Measurements from ENCODE around the gene SKAP2. TPM values are rescaled to one million over a fixed set of nuclear protein-coding genes. Genes with fewer than 3 reads are reported as not detected.

The SKAP2 gene
- total and polyA plus RNA-seq, 10 of the 15 experiments (the other 5 are each of a cell fraction or from before 2014, with no cell fraction given) = 10.9 to 40.6 (median 23.5) TPM

GRCh38 chr7:26627221-26627620 lies 237.2 kb downstream of the SKAP2 start:
- Histone ChIP-seq H3K4me1 (ENCODE audit: control insufficient read depth, insufficient read depth, low read length) (no peaks in the 10 kb centered on the region), H3K79me2 (ENCODE audit: control insufficient read depth, insufficient read depth, low read length) (no peaks in the 10 kb centered on the region), H3K27me3 (replicated peaks in 1 of 2; ENCODE audit: control insufficient read depth in 2 of 2, insufficient read depth in 2 of 2, low read length in 1 of 2) (no peaks in the 10 kb centered on the region), H3K9me3 (replicated peaks; ENCODE audit: control insufficient read depth, insufficient read depth, low read length) (no peaks in the 10 kb centered on the region), H3K4me2 (ENCODE audit: control insufficient read depth, insufficient read depth) (no peak overlapping the region), H2AFZ (ENCODE audit: control insufficient read depth, low read depth, low read length) (no peak overlapping the region), H3K9ac (ENCODE audit: control insufficient read depth, insufficient read depth, low read length) (no peak overlapping the region), H3K4me3 (no peak overlapping the region), H4K20me1 (ENCODE audit: control insufficient read depth, insufficient read depth) (no peaks in the 10 kb centered on the region), H3K27ac (ENCODE audit: control insufficient read depth, insufficient read depth) (no peak overlapping the region), H3K36me3 (ENCODE audit: control insufficient read depth in 2 of 2, insufficient read depth in 2 of 2, low read length in 1 of 2) (no peaks in the 10 kb centered on the region)
- FAIRE-seq = no peak
- 43% methylated on average over 10 of the region's 10 CpGs for WGBS (ENCODE audit: insufficient coverage, insufficient replicate concordance, low lambda C conversion rate, missing lambda C conversion rate)
- no peak for DNase-seq (ENCODE audit: low read depth, low spot score)
- ChIA-PET POLR2A (no interaction called here), CTCF (interaction anchor here (0.6 to 0.7 kb wide), 2 partner anchors 55 to 413 kb away, joined by 3 read pairs; no protein-coding TSS in a partner anchor), SMC1A (ENCODE audit: uncharacterized antibody, unreplicated experiment) (no interaction called here), RAD21 (ENCODE audit: unreplicated experiment) (no interaction called here)
- no TSS peak for BruUV-seq (replicated peaks)
- TF ChIP-seq BRCA1 (IDR thresholded peaks at IDR 0.05; ENCODE audit: low read depth, low read length) (no peak), RELB (IDR thresholded peaks at IDR 0.05; ENCODE audit: low read depth) (no peak), ATF7 (IDR thresholded peaks at IDR 0.05; ENCODE audit: low read depth) (no peak), ZBTB33 (IDR thresholded peaks at IDR 0.05) (no peak)
- no peak for ATAC-seq
- intact Hi-C loops (cut with micrococcal nuclease; ENCODE audit: unreplicated experiment) (no loop called here), in situ Hi-C loops (cut with MboI) (no loop called here)

All from GM12878 (cell line).